Endodermal cell (in vitro differentiated cells): ENCODE measurements around the gene ACTRT2. TPM values are rescaled to one million over a fixed set of nuclear protein-coding genes. Genes with fewer than 3 reads are reported as not detected.

Experiments
- DNase-seq: peaks from one replicate; pipeline ENCODE4 v3.0.0-alpha.2; 2017
- H3K27ac ChIP-seq: 2 replicates; pipeline ENCODE4 v1.5.1; 2013; ENCODE audit warnings: mild to moderate bottlenecking, low read depth, low read length, moderate library complexity
- H3K27me3 ChIP-seq: 2 replicates; pipeline ENCODE4 v1.6.1; 2013; ENCODE audit warnings: mild to moderate bottlenecking, low read length, moderate library complexity; ENCODE audit not compliant: insufficient read depth, control insufficient read depth, poor library complexity, severe bottlenecking
- H3K36me3 ChIP-seq: 2 replicates; pipeline ENCODE4 v1.7.0; 2013; ENCODE audit warnings: mild to moderate bottlenecking, low read length, moderate library complexity; ENCODE audit not compliant: control insufficient read depth, insufficient read depth
- H3K4me1 ChIP-seq: one replicate; pipeline ENCODE4 v1.7.0; 2013; ENCODE audit warnings: low read length; ENCODE audit not compliant: control insufficient read depth, insufficient read depth
- H3K4me3 ChIP-seq: 2 replicates; pipeline ENCODE4 v1.5.1; 2013; ENCODE audit warnings: mild to moderate bottlenecking, low read length, moderate library complexity
- H3K9ac ChIP-seq: 2 replicates; pipeline ENCODE4 v1.6.1; 2013; ENCODE audit warnings: mild to moderate bottlenecking, low read length, moderate library complexity; ENCODE audit not compliant: poor library complexity, severe bottlenecking; ENCODE audit errors: extremely low read depth
- H3K9me3 ChIP-seq: 2 replicates; pipeline ENCODE4 v1.6.1; 2013; ENCODE audit warnings: mild to moderate bottlenecking, low read length, moderate library complexity; ENCODE audit not compliant: control insufficient read depth
- H3K27ac Mint-ChIP-seq: 2 replicates; pipeline ENCODE4 v1.8.0; 2020; ENCODE audit warnings: mixed read lengths
- H3K27me3 Mint-ChIP-seq: 2 replicates; pipeline ENCODE4 v1.8.0; 2021; ENCODE audit warnings: mild to moderate bottlenecking, mixed read lengths; ENCODE audit not compliant: insufficient read depth
- H3K36me3 Mint-ChIP-seq: 2 replicates; pipeline ENCODE4 v1.8.0; 2020; ENCODE audit warnings: low read depth, mixed read lengths
- H3K4me1 Mint-ChIP-seq: 2 replicates; pipeline ENCODE4 v1.8.0; 2020; ENCODE audit warnings: mixed read lengths
- H3K4me3 Mint-ChIP-seq: 2 replicates; pipeline ENCODE4 v1.8.0; 2020; ENCODE audit warnings: mild to moderate bottlenecking, moderate library complexity, mixed read lengths
- H3K9me3 Mint-ChIP-seq: 2 replicates; pipeline ENCODE4 v1.8.0; 2020; ENCODE audit warnings: mild to moderate bottlenecking, mixed read lengths
- WGBS, 2 experiments: methylation state at CpG; one replicate each; pipeline versions ENCODE4 v1.1.5 to v1.1.7; 2013; ENCODE audit warnings: missing lambda C conversion rate in 2 of 2, mixed read lengths in 1 of 2; ENCODE audit not compliant: insufficient coverage in 1 of 2, insufficient read length in 1 of 2; 5-methylcytosine and 5-hydroxymethylcytosine counted together
- total RNA-seq, 2 donors: library from RNA; stranded (reverse); fragmentation: NEBNext Ultra II Directional in 1 of 2; extraction: Animal tissue kit (Norgen Biotek cat#: 25700) in 1 of 2; gene quantifications; 2 replicates in 1 of 2; 3 replicates in 1 of 2; pipeline ENCODE4 v1.2.1, GENCODE V29; 2021
- TF ChIP-seq, protein P1 (sequence below): fragments of 200-600 bp; sonication (generic); conservative IDR thresholded peaks from 2 replicates; pipeline ENCODE4 v1.5.0; 2021; ENCODE audit warnings: antibody characterized with exemption, mild to moderate bottlenecking

Gene ACTRT2
- total RNA-seq, 2 donors from 2014 or later = not detected

DNA sequence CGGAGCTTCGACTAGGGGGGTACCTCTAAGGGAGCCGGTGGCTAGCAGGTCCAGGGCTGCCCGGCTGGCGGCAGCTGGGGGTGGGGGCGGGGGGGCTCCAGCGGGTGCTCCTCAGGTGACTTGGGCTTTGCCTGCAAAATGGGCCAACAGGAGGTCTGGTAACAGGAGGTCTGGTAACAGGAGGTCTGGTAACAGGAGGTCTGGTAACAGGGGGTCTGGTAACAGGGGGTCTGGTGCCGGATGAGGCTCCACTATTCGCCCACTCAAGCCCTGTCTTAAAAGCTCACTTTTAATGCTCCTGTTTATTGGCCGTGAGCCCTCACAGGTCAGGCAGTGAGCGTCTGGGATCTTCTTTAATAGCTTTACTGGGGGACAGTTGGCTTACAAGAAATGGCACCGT is 40.4 kb upstream of the ACTRT2 start:
- no peaks in the 10 kb centered on the region for H3K27me3 ChIP-seq
- H3K36me3 Mint-ChIP-seq = peaks cover 3% of the 10 kb centered on the region
- TF ChIP-seq, protein P1, sequence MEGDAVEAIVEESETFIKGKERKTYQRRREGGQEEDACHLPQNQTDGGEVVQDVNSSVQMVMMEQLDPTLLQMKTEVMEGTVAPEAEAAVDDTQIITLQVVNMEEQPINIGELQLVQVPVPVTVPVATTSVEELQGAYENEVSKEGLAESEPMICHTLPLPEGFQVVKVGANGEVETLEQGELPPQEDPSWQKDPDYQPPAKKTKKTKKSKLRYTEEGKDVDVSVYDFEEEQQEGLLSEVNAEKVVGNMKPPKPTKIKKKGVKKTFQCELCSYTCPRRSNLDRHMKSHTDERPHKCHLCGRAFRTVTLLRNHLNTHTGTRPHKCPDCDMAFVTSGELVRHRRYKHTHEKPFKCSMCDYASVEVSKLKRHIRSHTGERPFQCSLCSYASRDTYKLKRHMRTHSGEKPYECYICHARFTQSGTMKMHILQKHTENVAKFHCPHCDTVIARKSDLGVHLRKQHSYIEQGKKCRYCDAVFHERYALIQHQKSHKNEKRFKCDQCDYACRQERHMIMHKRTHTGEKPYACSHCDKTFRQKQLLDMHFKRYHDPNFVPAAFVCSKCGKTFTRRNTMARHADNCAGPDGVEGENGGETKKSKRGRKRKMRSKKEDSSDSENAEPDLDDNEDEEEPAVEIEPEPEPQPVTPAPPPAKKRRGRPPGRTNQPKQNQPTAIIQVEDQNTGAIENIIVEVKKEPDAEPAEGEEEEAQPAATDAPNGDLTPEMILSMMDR = no peak
- H3K4me3 Mint-ChIP-seq = no peak overlapping the region
- no peaks in the 10 kb centered on the region for H3K27me3 Mint-ChIP-seq
- H3K27ac ChIP-seq = no peak overlapping the region
- H3K36me3 ChIP-seq = no peaks in the 10 kb centered on the region
- H3K9me3 ChIP-seq = peaks cover 29% of the 10 kb centered on the region
- no peak for DNase-seq
- H3K4me1 Mint-ChIP-seq = no peaks in the 10 kb centered on the region
- no peak overlapping the region for H3K4me3 ChIP-seq
- no peak overlapping the region for H3K9ac ChIP-seq
- peaks cover 76% of the 10 kb centered on the region for H3K9me3 Mint-ChIP-seq
- H3K27ac Mint-ChIP-seq = no peak overlapping the region
- 82 to 100% methylated on average over 2 to 12 of the region's 12 CpGs for WGBS, 2 experiments
- H3K4me1 ChIP-seq = no peaks in the 10 kb centered on the region

DNA sequence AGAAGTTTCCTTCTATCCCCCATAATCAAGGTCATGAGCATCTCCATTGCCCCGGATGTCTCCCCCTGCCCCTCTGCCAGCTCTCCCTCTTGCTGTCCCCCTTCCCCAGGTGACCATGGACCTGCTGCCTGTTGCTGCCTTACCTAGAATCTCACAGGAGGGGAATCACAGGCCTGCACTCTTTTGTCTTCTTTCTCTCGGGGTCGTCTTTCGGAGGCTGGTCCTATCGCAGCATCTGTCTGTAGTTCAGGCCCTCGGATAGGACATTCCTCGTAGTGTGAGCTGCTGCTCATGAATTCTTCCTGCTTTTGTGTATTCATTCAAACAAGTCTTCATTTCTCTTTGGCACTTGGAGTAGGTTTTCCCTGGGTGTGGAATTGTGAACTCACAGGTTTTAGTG is 39.9 kb upstream of the ACTRT2 start:
- 73 to 75% methylated on average over 7 of the region's 7 CpGs for WGBS, 2 experiments
- no peaks in the 10 kb centered on the region for H3K27me3 ChIP-seq
- peaks cover 35% of the 10 kb centered on the region for H3K9me3 ChIP-seq
- H3K36me3 Mint-ChIP-seq = peaks cover 5% of the 10 kb centered on the region
- no peak for DNase-seq
- TF ChIP-seq, protein P1 = no peak
- no peaks in the 10 kb centered on the region for H3K4me1 ChIP-seq
- H3K27me3 Mint-ChIP-seq = no peaks in the 10 kb centered on the region
- no peak overlapping the region for H3K4me3 ChIP-seq
- no peaks in the 10 kb centered on the region for H3K36me3 ChIP-seq
- no peak overlapping the region for H3K27ac ChIP-seq
- H3K4me3 Mint-ChIP-seq = no peak overlapping the region
- H3K4me1 Mint-ChIP-seq = no peaks in the 10 kb centered on the region
- H3K9ac ChIP-seq = no peak overlapping the region
- H3K27ac Mint-ChIP-seq = no peak overlapping the region
- H3K9me3 Mint-ChIP-seq = peaks cover 76% of the 10 kb centered on the region

DNA sequence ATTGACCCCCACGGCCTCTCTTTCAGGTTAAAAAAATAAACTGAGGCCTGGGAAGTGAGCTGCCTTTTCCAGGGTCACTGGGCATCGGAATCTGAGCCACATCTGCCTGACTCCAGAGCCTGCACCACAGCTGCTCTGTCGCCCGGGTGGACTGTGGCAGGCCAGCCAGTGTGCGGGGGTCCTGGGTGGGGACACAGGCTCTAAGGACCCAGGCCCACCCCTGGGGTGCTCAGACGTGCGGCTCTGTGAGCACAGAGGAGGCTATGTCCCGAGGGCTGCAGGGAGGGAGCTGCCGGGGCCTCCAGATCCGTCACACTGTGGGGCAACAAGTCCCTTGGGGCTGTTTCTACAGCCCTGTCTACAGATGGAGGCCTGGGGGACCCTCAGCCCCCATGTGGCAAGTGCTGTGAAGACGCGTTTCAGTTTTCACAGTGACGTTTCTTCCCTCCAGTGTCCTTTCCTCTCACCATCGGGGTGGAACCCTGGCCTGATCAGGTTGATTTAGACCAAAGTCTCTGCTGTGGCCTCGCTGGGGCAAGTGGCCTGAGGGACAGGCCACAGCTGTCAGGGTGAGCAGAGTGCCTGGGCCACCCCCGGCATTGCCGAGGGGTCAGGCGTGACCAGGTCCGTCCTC is 39.2 kb upstream of the ACTRT2 start:
- peaks cover 5% of the 10 kb centered on the region for H3K36me3 Mint-ChIP-seq
- no peaks in the 10 kb centered on the region for H3K4me1 ChIP-seq
- H3K4me3 Mint-ChIP-seq = no peak overlapping the region
- no peak overlapping the region for H3K9ac ChIP-seq
- peak; percentile 12 for DNase-seq
- H3K27me3 ChIP-seq = no peaks in the 10 kb centered on the region
- H3K36me3 ChIP-seq = no peaks in the 10 kb centered on the region
- WGBS, 2 experiments = 80 to 83% methylated on average over 16 to 19 of the region's 19 CpGs
- H3K4me1 Mint-ChIP-seq = no peaks in the 10 kb centered on the region
- TF ChIP-seq, protein P1 = no peak
- H3K4me3 ChIP-seq = no peak overlapping the region
- H3K9me3 ChIP-seq = peaks cover 39% of the 10 kb centered on the region
- no peak overlapping the region for H3K27ac ChIP-seq
- no peaks in the 10 kb centered on the region for H3K27me3 Mint-ChIP-seq
- H3K9me3 Mint-ChIP-seq = peaks cover 83% of the 10 kb centered on the region
- no peak overlapping the region for H3K27ac Mint-ChIP-seq
